ENCODE results near the gene RNF14. TPM values are rescaled to one million over a fixed set of nuclear protein-coding genes. Genes with fewer than 3 reads are reported as not detected.

Gene RNF14
- total and polyA plus RNA-seq, 10 of the 15 experiments (the other 5 are each of a cell fraction or from before 2014, with no cell fraction given) = 13.2 to 41.8 (median 28.3) TPM

DNA sequence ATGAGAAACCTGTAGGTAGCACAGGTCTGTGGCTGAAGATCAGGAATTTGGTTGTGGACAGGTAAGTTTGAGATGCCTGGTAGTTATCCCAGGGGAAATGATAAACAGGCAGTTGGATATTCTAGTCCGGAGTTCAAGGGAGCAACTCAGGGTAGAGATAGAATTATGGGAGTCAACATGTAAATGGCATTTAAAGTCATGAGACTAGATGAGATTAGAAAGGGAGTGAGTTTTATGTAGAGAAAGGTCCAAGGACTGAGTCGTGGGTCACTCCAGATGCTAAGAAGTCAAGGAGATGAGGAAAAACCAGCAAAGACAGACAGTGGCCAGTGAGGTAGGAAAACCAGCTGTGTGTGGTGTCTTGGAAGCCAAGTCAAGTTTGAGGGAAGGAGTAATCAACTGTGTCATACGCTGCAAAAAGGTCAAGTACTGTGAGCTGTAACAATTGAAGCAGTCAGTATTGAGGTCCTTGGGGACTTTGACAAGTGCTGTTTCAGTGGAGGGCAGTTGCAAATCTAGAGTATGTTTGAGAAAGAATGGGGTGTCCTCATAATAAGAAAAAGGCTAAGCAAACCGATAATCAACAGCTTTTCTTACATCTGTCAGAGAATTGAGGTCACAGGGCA lies 25.7 kb downstream of the RNF14 start:
- SMC1A ChIA-PET (ENCODE audit: uncharacterized antibody, unreplicated experiment) = interaction anchor here (0.6 to 1.5 kb wide), 3 partner anchors 28 to 149 kb away, joined by 4 to 6 read pairs (median 6); no protein-coding TSS in a partner anchor
- WGBS (ENCODE audit: insufficient coverage, insufficient replicate concordance, low lambda C conversion rate, missing lambda C conversion rate) = 55% methylated on average over 4 of the region's 4 CpGs
- Histone ChIP-seq H3K4me3 (no peak overlapping the region), H3K9me3 (replicated peaks; ENCODE audit: control insufficient read depth, insufficient read depth, low read length) (no peaks in the 10 kb centered on the region), H2AFZ (ENCODE audit: control insufficient read depth, low read depth, low read length) (no peak overlapping the region), H3K27me3 (replicated peaks in 1 of 2; ENCODE audit: control insufficient read depth in 2 of 2, insufficient read depth in 2 of 2, low read length in 1 of 2) (no peaks in the 10 kb centered on the region), H4K20me1 (ENCODE audit: control insufficient read depth, insufficient read depth) (no peaks in the 10 kb centered on the region), H3K36me3 (ENCODE audit: control insufficient read depth in 2 of 2, insufficient read depth in 2 of 2, low read length in 1 of 2) (peaks cover 0 to 3% of the 10 kb centered on the region in 2 experiments; a peak in 1 of 4 replicates), H3K4me2 (ENCODE audit: control insufficient read depth, insufficient read depth) (no peak overlapping the region), H3K9ac (ENCODE audit: control insufficient read depth, insufficient read depth, low read length) (no peak overlapping the region), H3K79me2 (ENCODE audit: control insufficient read depth, insufficient read depth, low read length) (no peaks in the 10 kb centered on the region), H3K27ac (ENCODE audit: control insufficient read depth, insufficient read depth) (no peak overlapping the region), H3K4me1 (ENCODE audit: control insufficient read depth, insufficient read depth, low read length) (no peaks in the 10 kb centered on the region)
- FAIRE-seq (no peak), ATAC-seq (no peak), DNase-seq (ENCODE audit: low read depth, low spot score) (no peak)
- POLR2A ChIA-PET = interaction anchor here (1.2 kb wide), 1 partner anchor 18 kb away, joined by 3 read pairs; the partner anchor contains the start of gene GNPDA1
- RAD21 ChIA-PET (ENCODE audit: unreplicated experiment) = interaction anchor here (1.2 kb wide), 1 partner anchor 149 kb away, joined by 4 read pairs; no protein-coding TSS in a partner anchor
- CTCF ChIA-PET = interaction anchor here (1.5 to 9.5 kb wide), 2 partner anchors 21 to 151 kb away, joined by 11 to 110 read pairs; no protein-coding TSS in a partner anchor
- BruUV-seq (replicated peaks) = TSS peak; percentile 27
- intact Hi-C loops (cut with micrococcal nuclease; ENCODE audit: unreplicated experiment) = no loop called here
- in situ Hi-C loops (cut with MboI) = loop anchor here (5.0 kb wide), 1 partner anchor 148 kb away; no protein-coding TSS in a partner anchor
- TF ChIP-seq MTA2 (IDR thresholded peaks at IDR 0.05; ENCODE audit: low read depth) (no peak), POU2F2 (IDR thresholded peaks at IDR 0.05; ENCODE audit: borderline replicate concordance, low read depth, low read length) (no peak), SMAD1 (IDR thresholded peaks at IDR 0.05; ENCODE audit: low read depth, partially characterized antibody) (no peak), MEF2B (IDR thresholded peaks at IDR 0.05; ENCODE audit: partially characterized antibody, poor library complexity, severe bottlenecking) (no peak), TCF12 (IDR thresholded peaks at IDR 0.05; ENCODE audit: low read depth, low read length) (no peak), JUND (IDR thresholded peaks at IDR 0.05; ENCODE audit: low read depth, low read length) (no peak), WRNIP1 (IDR thresholded peaks at IDR 0.05; ENCODE audit: borderline replicate concordance, low read depth, low read length) (no peak), KDM1A (IDR thresholded peaks at IDR 0.05; ENCODE audit: borderline replicate concordance) (no peak), TARDBP (IDR thresholded peaks at IDR 0.05; ENCODE audit: borderline replicate concordance) (no peak)
- TF ChIP-seq, protein P1, sequence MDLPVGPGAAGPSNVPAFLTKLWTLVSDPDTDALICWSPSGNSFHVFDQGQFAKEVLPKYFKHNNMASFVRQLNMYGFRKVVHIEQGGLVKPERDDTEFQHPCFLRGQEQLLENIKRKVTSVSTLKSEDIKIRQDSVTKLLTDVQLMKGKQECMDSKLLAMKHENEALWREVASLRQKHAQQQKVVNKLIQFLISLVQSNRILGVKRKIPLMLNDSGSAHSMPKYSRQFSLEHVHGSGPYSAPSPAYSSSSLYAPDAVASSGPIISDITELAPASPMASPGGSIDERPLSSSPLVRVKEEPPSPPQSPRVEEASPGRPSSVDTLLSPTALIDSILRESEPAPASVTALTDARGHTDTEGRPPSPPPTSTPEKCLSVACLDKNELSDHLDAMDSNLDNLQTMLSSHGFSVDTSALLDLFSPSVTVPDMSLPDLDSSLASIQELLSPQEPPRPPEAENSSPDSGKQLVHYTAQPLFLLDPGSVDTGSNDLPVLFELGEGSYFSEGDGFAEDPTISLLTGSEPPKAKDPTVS (IDR thresholded peaks at IDR 0.05; ENCODE audit: low read depth, low read length) = no peak
- TF ChIP-seq, protein P2, sequence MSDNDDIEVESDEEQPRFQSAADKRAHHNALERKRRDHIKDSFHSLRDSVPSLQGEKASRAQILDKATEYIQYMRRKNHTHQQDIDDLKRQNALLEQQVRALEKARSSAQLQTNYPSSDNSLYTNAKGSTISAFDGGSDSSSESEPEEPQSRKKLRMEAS (IDR thresholded peaks at IDR 0.05; ENCODE audit: low read depth, low read length) = no peak
- TF ChIP-seq, protein P3, sequence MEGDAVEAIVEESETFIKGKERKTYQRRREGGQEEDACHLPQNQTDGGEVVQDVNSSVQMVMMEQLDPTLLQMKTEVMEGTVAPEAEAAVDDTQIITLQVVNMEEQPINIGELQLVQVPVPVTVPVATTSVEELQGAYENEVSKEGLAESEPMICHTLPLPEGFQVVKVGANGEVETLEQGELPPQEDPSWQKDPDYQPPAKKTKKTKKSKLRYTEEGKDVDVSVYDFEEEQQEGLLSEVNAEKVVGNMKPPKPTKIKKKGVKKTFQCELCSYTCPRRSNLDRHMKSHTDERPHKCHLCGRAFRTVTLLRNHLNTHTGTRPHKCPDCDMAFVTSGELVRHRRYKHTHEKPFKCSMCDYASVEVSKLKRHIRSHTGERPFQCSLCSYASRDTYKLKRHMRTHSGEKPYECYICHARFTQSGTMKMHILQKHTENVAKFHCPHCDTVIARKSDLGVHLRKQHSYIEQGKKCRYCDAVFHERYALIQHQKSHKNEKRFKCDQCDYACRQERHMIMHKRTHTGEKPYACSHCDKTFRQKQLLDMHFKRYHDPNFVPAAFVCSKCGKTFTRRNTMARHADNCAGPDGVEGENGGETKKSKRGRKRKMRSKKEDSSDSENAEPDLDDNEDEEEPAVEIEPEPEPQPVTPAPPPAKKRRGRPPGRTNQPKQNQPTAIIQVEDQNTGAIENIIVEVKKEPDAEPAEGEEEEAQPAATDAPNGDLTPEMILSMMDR (IDR thresholded peaks at IDR 0.05 in 2 of 3, conservative IDR thresholded peaks at IDR 0.05 in 1 of 3; ENCODE audit: control insufficient read depth in 2 of 3, extremely low read depth in 1 of 3, insufficient read depth in 1 of 3, low read depth in 3 of 3, low read length in 3 of 3) = no peak
- TF ChIP-seq, protein P4, sequence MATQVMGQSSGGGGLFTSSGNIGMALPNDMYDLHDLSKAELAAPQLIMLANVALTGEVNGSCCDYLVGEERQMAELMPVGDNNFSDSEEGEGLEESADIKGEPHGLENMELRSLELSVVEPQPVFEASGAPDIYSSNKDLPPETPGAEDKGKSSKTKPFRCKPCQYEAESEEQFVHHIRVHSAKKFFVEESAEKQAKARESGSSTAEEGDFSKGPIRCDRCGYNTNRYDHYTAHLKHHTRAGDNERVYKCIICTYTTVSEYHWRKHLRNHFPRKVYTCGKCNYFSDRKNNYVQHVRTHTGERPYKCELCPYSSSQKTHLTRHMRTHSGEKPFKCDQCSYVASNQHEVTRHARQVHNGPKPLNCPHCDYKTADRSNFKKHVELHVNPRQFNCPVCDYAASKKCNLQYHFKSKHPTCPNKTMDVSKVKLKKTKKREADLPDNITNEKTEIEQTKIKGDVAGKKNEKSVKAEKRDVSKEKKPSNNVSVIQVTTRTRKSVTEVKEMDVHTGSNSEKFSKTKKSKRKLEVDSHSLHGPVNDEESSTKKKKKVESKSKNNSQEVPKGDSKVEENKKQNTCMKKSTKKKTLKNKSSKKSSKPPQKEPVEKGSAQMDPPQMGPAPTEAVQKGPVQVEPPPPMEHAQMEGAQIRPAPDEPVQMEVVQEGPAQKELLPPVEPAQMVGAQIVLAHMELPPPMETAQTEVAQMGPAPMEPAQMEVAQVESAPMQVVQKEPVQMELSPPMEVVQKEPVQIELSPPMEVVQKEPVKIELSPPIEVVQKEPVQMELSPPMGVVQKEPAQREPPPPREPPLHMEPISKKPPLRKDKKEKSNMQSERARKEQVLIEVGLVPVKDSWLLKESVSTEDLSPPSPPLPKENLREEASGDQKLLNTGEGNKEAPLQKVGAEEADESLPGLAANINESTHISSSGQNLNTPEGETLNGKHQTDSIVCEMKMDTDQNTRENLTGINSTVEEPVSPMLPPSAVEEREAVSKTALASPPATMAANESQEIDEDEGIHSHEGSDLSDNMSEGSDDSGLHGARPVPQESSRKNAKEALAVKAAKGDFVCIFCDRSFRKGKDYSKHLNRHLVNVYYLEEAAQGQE (IDR thresholded peaks at IDR 0.05; ENCODE audit: low read depth, low read length) = no peak
- TF ChIP-seq, protein P5, sequence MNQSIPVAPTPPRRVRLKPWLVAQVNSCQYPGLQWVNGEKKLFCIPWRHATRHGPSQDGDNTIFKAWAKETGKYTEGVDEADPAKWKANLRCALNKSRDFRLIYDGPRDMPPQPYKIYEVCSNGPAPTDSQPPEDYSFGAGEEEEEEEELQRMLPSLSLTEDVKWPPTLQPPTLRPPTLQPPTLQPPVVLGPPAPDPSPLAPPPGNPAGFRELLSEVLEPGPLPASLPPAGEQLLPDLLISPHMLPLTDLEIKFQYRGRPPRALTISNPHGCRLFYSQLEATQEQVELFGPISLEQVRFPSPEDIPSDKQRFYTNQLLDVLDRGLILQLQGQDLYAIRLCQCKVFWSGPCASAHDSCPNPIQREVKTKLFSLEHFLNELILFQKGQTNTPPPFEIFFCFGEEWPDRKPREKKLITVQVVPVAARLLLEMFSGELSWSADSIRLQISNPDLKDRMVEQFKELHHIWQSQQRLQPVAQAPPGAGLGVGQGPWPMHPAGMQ (IDR thresholded peaks at IDR 0.05; ENCODE audit: borderline replicate concordance) = no peak
